Natural killer cell (primary cell): ENCODE results near the gene GTF2H3. TPM values are rescaled to one million over a fixed set of nuclear protein-coding genes. Genes with fewer than 3 reads are reported as not detected.
"Not testable (repeated sequence)": the region's sequence is repeated elsewhere in the genome, so short reads cannot be mapped to it uniquely, and the experiment has no call there.

ENCODE experiments used
- ATAC-seq, 3 donors: fragments of 150-1000 bp in 2 of 3; fragments of 200-7000 bp in 1 of 3; cut with Tn5 transposase; 1 replicate in 1 of 3; 2 replicates in 2 of 3; pipeline ENCODE4 v1.10.0; 2021; ENCODE audit warnings: mild to moderate bottlenecking in 2 of 3, moderate library complexity in 2 of 3
- DNase-seq, 2 donors: peaks; one replicate each; pipeline versions ENCODE4 v3.0.0 to v3.0.0-alpha.2; 2013 to 2021; ENCODE audit warnings: mixed read lengths in 1 of 2
- H3K27ac ChIP-seq: one replicate; pipeline ENCODE4 v1.5.1; 2013; ENCODE audit warnings: mild to moderate bottlenecking, low read length
- H3K27me3 ChIP-seq: one replicate; pipeline ENCODE4 v1.6.1; 2013; ENCODE audit warnings: low read length; ENCODE audit not compliant: control insufficient read depth, insufficient read depth
- H3K36me3 ChIP-seq: one replicate; pipeline ENCODE4 v1.6.1; 2013; ENCODE audit warnings: low read length; ENCODE audit not compliant: control insufficient read depth, insufficient read depth
- H3K4me1 ChIP-seq: one replicate; pipeline ENCODE4 v1.6.1; 2013; ENCODE audit warnings: low read length; ENCODE audit not compliant: control insufficient read depth, insufficient read depth
- H3K4me3 ChIP-seq: one replicate; pipeline ENCODE4 v1.5.1; 2013; ENCODE audit warnings: low read length
- H3K9me3 ChIP-seq: one replicate; pipeline ENCODE4 v1.6.1; 2013; ENCODE audit warnings: low read length; ENCODE audit not compliant: control insufficient read depth, insufficient read depth
- H3K27ac Mint-ChIP-seq, 2 donors: one replicate each; pipeline ENCODE4 v1.8.0; 2022; ENCODE audit warnings: mild to moderate bottlenecking in 2 of 2, mixed read lengths in 2 of 2, moderate library complexity in 1 of 2
- H3K27me3 Mint-ChIP-seq, 2 donors: one replicate each; pipeline ENCODE4 v1.8.0; 2022; ENCODE audit warnings: low read depth in 2 of 2, mixed read lengths in 2 of 2
- H3K36me3 Mint-ChIP-seq: one replicate; pipeline ENCODE4 v1.8.0; 2022; ENCODE audit warnings: mixed read lengths
- H3K4me1 Mint-ChIP-seq, 2 donors: one replicate each; pipeline ENCODE4 v1.8.0; 2022; ENCODE audit warnings: mixed read lengths in 2 of 2
- H3K4me3 Mint-ChIP-seq: one replicate; pipeline ENCODE4 v1.8.0; 2022; ENCODE audit warnings: mild to moderate bottlenecking, moderate library complexity, mixed read lengths
- H3K9me3 Mint-ChIP-seq, 2 donors: one replicate each; pipeline ENCODE4 v1.8.0; 2022; ENCODE audit warnings: mixed read lengths in 2 of 2
- CTCF ChIP-seq: fragments of 200-600 bp; IDR thresholded peaks from one replicate; pipeline ENCODE4 v1.8.0; 2022; ENCODE audit warnings: antibody characterized with exemption
- WGBS: methylation state at CpG from one replicate; pipeline ENCODE4 v1.1.7; 2013; ENCODE audit warnings: missing lambda C conversion rate; ENCODE audit not compliant: insufficient coverage; 5-methylcytosine and 5-hydroxymethylcytosine counted together
- intact Hi-C: fragments of 100-400 bp; cut with micrococcal nuclease; formaldehyde crosslinking; loops from one replicate; pipeline ENCODE4 v1.14.2; 2022
- total RNA-seq, 4 donors: library from RNA; stranded (reverse); fragments of 120-200 nt in 1 of 4; gene quantifications; one replicate each; pipeline versions ENCODE4 v1.2.3 to v1.2.4, GENCODE V29; 2013 to 2022

GTF2H3 gene
- total RNA-seq, 3 donors from 2014 or later (not counting 1 experiment from before 2014, with no cell fraction given), result 12.8 to 21.3 (median 21.2) TPM

GRCh38 chr12:123601602-123602489 is 31.8 kb upstream of the GTF2H3 start, which contains the start of gene DDX55:
Gene DDX55 (plus strand): TSS chr12:123602099. CDS start chr12:123602149, 50 bp downstream.
- H3K4me3 ChIP-seq, result peak within 1 kb of the TSS; percentile 93
- Mint-ChIP-seq H3K4me1 (peaks cover 21 to 23% of the 10 kb centered on the region in 2 donors), H3K27ac (peak within 1 kb of the TSS; percentile 92 to 97), H3K27me3 (no peaks in the 10 kb centered on the region), H3K36me3 (peaks cover 9% of the 10 kb centered on the region), H3K4me3 (peak within 1 kb of the TSS; percentile 99), H3K9me3 (no peaks in the 10 kb centered on the region)
- under 1% methylated on average over 81 of the region's 81 CpGs for WGBS
- DNase-seq, result peak; percentile 81 to 95
- no peaks in the 10 kb centered on the region for H3K9me3 ChIP-seq
- TF ChIP-seq CTCF, result peak; percentile 43
- H3K27ac ChIP-seq, result peak within 1 kb of the TSS; percentile 83
- H3K36me3 ChIP-seq, result peaks cover 25% of the 10 kb centered on the region
- H3K4me1 ChIP-seq, result peaks cover 26% of the 10 kb centered on the region
- no peaks in the 10 kb centered on the region for H3K27me3 ChIP-seq
- intact Hi-C loops, result loop anchor here (5.0 kb wide), 1 partner anchor 240 kb away; the partner anchor contains the start of gene SBNO1
- peak; percentile 91 to 96 (median 94) for ATAC-seq

- H3K4me1 Mint-ChIP-seq, result peaks cover 21 to 23% of the 10 kb centered on the region in 2 donors
- no peaks in the 10 kb centered on the region for H3K27me3 Mint-ChIP-seq
- Histone ChIP-seq H3K4me3 (peak overlapping the region; percentile 93), H3K36me3 (peaks cover 26% of the 10 kb centered on the region), H3K9me3 (no peaks in the 10 kb centered on the region), H3K4me1 (peaks cover 26% of the 10 kb centered on the region), H3K27ac (peak overlapping the region; percentile 83), H3K27me3 (no peaks in the 10 kb centered on the region)
- no peaks in the 10 kb centered on the region for H3K9me3 Mint-ChIP-seq
- no peak for TF ChIP-seq CTCF
- ATAC-seq (no peak), DNase-seq (peak in 1 of 2 donors; percentile 16)
- intact Hi-C loops, result loop anchor here (5.0 kb wide), 1 partner anchor 240 kb away; the partner anchor contains the start of gene SBNO1
- peak overlapping the region; percentile 99 for H3K4me3 Mint-ChIP-seq
- H3K36me3 Mint-ChIP-seq, result no peaks in the 10 kb centered on the region
- WGBS, result 11% methylated on average over 7 of the region's 7 CpGs
- H3K27ac Mint-ChIP-seq, result peak overlapping the region; percentile 92 to 97
Observed at GRCh38 chr12:123602651-123603195, 30.9 kb upstream of the GTF2H3 start.

- H3K4me3 Mint-ChIP-seq, H3K27ac ChIP-seq, H3K27ac Mint-ChIP-seq, H3K27me3 Mint-ChIP-seq, H3K9me3 Mint-ChIP-seq, ATAC-seq, DNase-seq, H3K4me3 ChIP-seq, H3K27me3 ChIP-seq, H3K9me3 ChIP-seq, H3K36me3 Mint-ChIP-seq: not testable (repeated sequence)
- 95% methylated on average over 11 of the region's 11 CpGs for WGBS
- peaks cover 21 to 23% of the 10 kb centered on the region in 2 donors for H3K4me1 Mint-ChIP-seq
- Histone ChIP-seq H3K36me3 (peaks cover 26% of the 10 kb centered on the region), H3K4me1 (peaks cover 26% of the 10 kb centered on the region)
- intact Hi-C loops, result loop anchor here (5.0 kb wide), 1 partner anchor 241 kb away; the partner anchor contains the start of gene SBNO1
Observed at GRCh38 chr12:123603495-123603894, 30.1 kb upstream of the GTF2H3 start.

- 95% methylated on average over 4 of the region's 4 CpGs for WGBS
- Histone ChIP-seq H3K27ac (no peak overlapping the region), H3K36me3 (peaks cover 61% of the 10 kb centered on the region), H3K9me3 (no peaks in the 10 kb centered on the region), H3K4me3 (no peak overlapping the region), H3K27me3 (no peaks in the 10 kb centered on the region), H3K4me1 (peaks cover 8% of the 10 kb centered on the region)
- no peak for ATAC-seq
- TF ChIP-seq CTCF, result no peak
- Mint-ChIP-seq H3K9me3 (no peaks in the 10 kb centered on the region), H3K36me3 (no peaks in the 10 kb centered on the region), H3K4me1 (peaks cover 6% of the 10 kb centered on the region in 2 donors), H3K27ac (no peak overlapping the region), H3K27me3 (no peaks in the 10 kb centered on the region), H3K4me3 (no peak overlapping the region)
- no peak for DNase-seq
- intact Hi-C loops, result no loop called here
Observed at GRCh38 chr12:123607756-123608155, 25.9 kb upstream of the GTF2H3 start.
